IMR-90 (cell line): Measurements from ENCODE around the gene AQP6. TPM values are rescaled to one million over a fixed set of nuclear protein-coding genes. Genes with fewer than 3 reads are reported as not detected.

ENCODE experiments used
- ATAC-seq: fragments of 200-7000 bp; cut with Tn5 transposase; 2 replicates; pipeline ENCODE4 v1.9.1; 2020; ENCODE audit warnings: low read depth, mild to moderate bottlenecking, moderate library complexity
- BruUV-seq: library from RNA; stranded (reverse); fragments of 400-500 nt; replicated peaks from 2 replicates; lab custom pipeline; 2021; lab: Mats Ljungman, UMichigan
- CTCF ChIA-PET: fragments of 300-600 bp; formaldehyde crosslinking; extraction: SDS; loops from one replicate; lab custom pipeline; 2021; ENCODE audit warnings: antibody characterized with exemption; lab: Yijun Ruan, JAX
- POLR2A ChIA-PET: fragments of 300-600 bp; sonication (Branson Sonifier 250); formaldehyde crosslinking; loops from one replicate; lab custom pipeline; 2022; ENCODE audit warnings: antibody characterized with exemption; ENCODE audit not compliant: unreplicated experiment; lab: Charles Lee
- DNase-seq: peaks from one replicate; pipeline ENCODE4 v3.0.0; 2013
- H2AFZ ChIP-seq: replicated peaks from 2 replicates; pipeline ENCODE3; 2013; ENCODE audit warnings: low read length, mild to moderate bottlenecking; ENCODE audit not compliant: poor library complexity
- H2AK5ac ChIP-seq: 2 replicates; pipeline ENCODE4 v1.6.1; 2013; ENCODE audit warnings: low read depth, low read length, inconsistent platforms
- H2AK9ac ChIP-seq: replicated peaks from 2 replicates; pipeline ENCODE3; 2013; ENCODE audit warnings: mild to moderate bottlenecking, low read depth, low read length, moderate library complexity; ENCODE audit not compliant: poor library complexity
- H2BK120ac ChIP-seq: 2 replicates; pipeline ENCODE4 v1.6.1; 2013; ENCODE audit warnings: low read depth, low read length, inconsistent platforms
- H2BK15ac ChIP-seq: 3 replicates; pipeline ENCODE4 v1.6.1; 2013; ENCODE audit warnings: low read depth, low read length, inconsistent platforms
- H2BK20ac ChIP-seq: 2 replicates; pipeline ENCODE4 v1.6.1; 2013; ENCODE audit warnings: low read depth, mild to moderate bottlenecking, inconsistent platforms, low read length, moderate library complexity
- H2BK5ac ChIP-seq: 2 replicates; pipeline ENCODE4 v1.6.1; 2013; ENCODE audit warnings: mild to moderate bottlenecking, low read depth, low read length, inconsistent platforms; ENCODE audit not compliant: poor library complexity, severe bottlenecking
- H3K14ac ChIP-seq: replicated peaks from 2 replicates; pipeline ENCODE4 v1.6.1; 2013; ENCODE audit warnings: low read depth, low read length, inconsistent platforms
- H3K18ac ChIP-seq: 2 replicates; pipeline ENCODE4 v1.6.1; 2013; ENCODE audit warnings: low read depth, low read length, control low read depth
- H3K23ac ChIP-seq: 2 replicates; pipeline ENCODE4 v1.6.1; 2013; ENCODE audit warnings: low read depth, low read length, inconsistent platforms
- H3K27ac ChIP-seq: 2 replicates; pipeline ENCODE4 v1.5.1; 2013; ENCODE audit warnings: mild to moderate bottlenecking, control low read depth, low read length; ENCODE audit not compliant: insufficient read depth
- H3K27me3 ChIP-seq: 2 replicates; pipeline ENCODE4 v1.6.1; 2013; ENCODE audit warnings: low read length; ENCODE audit not compliant: control insufficient read depth, insufficient read depth
- H3K36me3 ChIP-seq: 2 replicates; pipeline ENCODE4 v1.6.1; 2013; ENCODE audit warnings: low read length, mixed read lengths; ENCODE audit not compliant: control insufficient read depth, insufficient read depth
- H3K4ac ChIP-seq: 2 replicates; pipeline ENCODE4 v1.6.1; 2013; ENCODE audit warnings: low read depth, low read length, inconsistent platforms
- H3K4me1 ChIP-seq: 2 replicates; pipeline ENCODE4 v1.6.1; 2013; ENCODE audit warnings: low read length, mixed read lengths; ENCODE audit not compliant: control insufficient read depth, insufficient read depth
- H3K4me2 ChIP-seq: 2 replicates; pipeline ENCODE4 v1.6.1; 2013; ENCODE audit warnings: low read depth, mild to moderate bottlenecking, control low read depth, low read length, moderate library complexity
- H3K4me3 ChIP-seq: 2 replicates; pipeline ENCODE4 v1.5.1; 2013; ENCODE audit warnings: low read depth, mild to moderate bottlenecking, control low read depth, low read length, moderate library complexity; ENCODE audit not compliant: insufficient read depth
- H3K56ac ChIP-seq: 2 replicates; pipeline ENCODE4 v1.6.1; 2013; ENCODE audit warnings: low read length, inconsistent platforms; ENCODE audit not compliant: insufficient read depth; ENCODE audit errors: extremely low read depth
- H3K79me1 ChIP-seq, 2 experiments: 2 replicates each; pipeline ENCODE4 v1.6.1; 2013; ENCODE audit warnings: low read length in 2 of 2, inconsistent platforms in 1 of 2, low read depth in 1 of 2
- H3K9ac ChIP-seq: 2 replicates; pipeline ENCODE4 v1.6.1; 2013; ENCODE audit warnings: low read depth, low read length, control low read depth
- H3K9me1 ChIP-seq: 2 replicates; pipeline ENCODE4 v1.6.1; 2013; ENCODE audit warnings: low read length, inconsistent platforms; ENCODE audit not compliant: insufficient read depth
- H3K9me3 ChIP-seq: 2 replicates; pipeline ENCODE4 v1.6.1; 2013; ENCODE audit warnings: low read length; ENCODE audit not compliant: control insufficient read depth, insufficient read depth
- H4K20me1 ChIP-seq: 2 replicates; pipeline ENCODE4 v1.6.1; 2013; ENCODE audit warnings: low read length, inconsistent platforms; ENCODE audit not compliant: insufficient read depth
- H4K5ac ChIP-seq: 2 replicates; pipeline ENCODE4 v1.6.1; 2013; ENCODE audit warnings: mild to moderate bottlenecking, low read depth, low read length, control low read depth
- H4K8ac ChIP-seq, 2 experiments: 2 replicates each; pipeline ENCODE4 v1.6.1; 2013; ENCODE audit warnings: low read depth in 2 of 2, low read length in 2 of 2, control low read depth in 1 of 2, inconsistent platforms in 1 of 2
- H4K91ac ChIP-seq: 2 replicates; pipeline ENCODE4 v1.6.1; 2013; ENCODE audit warnings: low read depth, low read length, inconsistent platforms; ENCODE audit not compliant: insufficient read depth
- BHLHE40 ChIP-seq: fragments of 150-350 bp; IDR thresholded peaks from 2 replicates; pipeline ENCODE4 v1.6.1; 2016; ENCODE audit warnings: mild to moderate bottlenecking, low read depth, low read length
- CTCF ChIP-seq: conservative IDR thresholded peaks from 2 replicates; pipeline ENCODE4 v1.5.1; 2012; ENCODE audit warnings: mild to moderate bottlenecking, low read depth, low read length, improper control_type of control experiment
- ELK1 ChIP-seq: fragments of 150-350 bp; IDR thresholded peaks from 2 replicates; pipeline ENCODE4 v1.6.1; 2016; ENCODE audit warnings: low read depth, mild to moderate bottlenecking, low read length, moderate library complexity, borderline replicate concordance
- FOS ChIP-seq: fragments of 150-350 bp; IDR thresholded peaks from 2 replicates; pipeline ENCODE4 v1.6.1; 2016; ENCODE audit warnings: low read depth, low read length
- MAZ ChIP-seq: IDR thresholded peaks from 2 replicates; pipeline ENCODE4 v1.6.1; 2012; ENCODE audit warnings: low read depth, mild to moderate bottlenecking, low read length, improper control_type of control experiment, moderate library complexity, borderline replicate concordance
- NFE2L2 ChIP-seq: fragments of 150-350 bp; IDR thresholded peaks from 2 replicates; pipeline ENCODE4 v1.6.1; 2016; ENCODE audit warnings: low read depth, mild to moderate bottlenecking, low read length
- RCOR1 ChIP-seq: IDR thresholded peaks from 2 replicates; pipeline ENCODE4 v1.6.1; 2012; ENCODE audit warnings: mild to moderate bottlenecking, low read length, improper control_type of control experiment; ENCODE audit not compliant: insufficient replicate concordance
- USF2 ChIP-seq: fragments of 150-350 bp; IDR thresholded peaks from 2 replicates; pipeline ENCODE4 v1.6.1; 2017; ENCODE audit warnings: mild to moderate bottlenecking, antibody characterized with exemption, low read length, low read depth
- WGBS, 2 experiments: methylation state at CpG; one replicate each; pipeline versions ENCODE4 v1.1.5 to v1.1.7; 2013; ENCODE audit warnings: missing lambda C conversion rate in 2 of 2; ENCODE audit not compliant: insufficient read length in 1 of 2; ENCODE audit errors: extremely low coverage in 2 of 2; 5-methylcytosine and 5-hydroxymethylcytosine counted together
- dilution Hi-C: fragments of 300-500 bp; cut with HindIII; formaldehyde crosslinking; loops from one replicate; pipeline ENCODE4 v1.14.3; 2018; ENCODE audit warnings: low sequenced_read_pairs; ENCODE audit not compliant: unreplicated experiment
- in situ Hi-C: fragments of 300-500 bp; cut with MboI; formaldehyde crosslinking; loops from 3 replicates; pipeline ENCODE4 v1.14.3; 2019; ENCODE audit warnings: low sequenced_read_pairs, inconsistent platforms, mixed read lengths
- intact Hi-C: fragments of 100-400 bp; cut with micrococcal nuclease; formaldehyde crosslinking; loops from 2 replicates; pipeline ENCODE4 v1.10.0; 2022
- polyA plus RNA-seq, 3 experiments: library from polyadenylated mRNA; depleted of rRNA; stranded (reverse); fragments of >200 nt; gene quantifications; 2 replicates each; pipeline ENCODE4 v1.2.3, GENCODE V29; 2012; ENCODE audit warnings: low replicate concordance in 1 of 3
- total RNA-seq: library from RNA; depleted of rRNA; stranded (reverse); fragments of >200 nt; gene quantifications from 2 replicates; pipeline ENCODE4 v1.2.3, GENCODE V29; 2012

AQP6 gene
- total and polyA plus RNA-seq, 2 of the 4 experiments (the other 2 are of a cell fraction) = not detected

- TF ChIP-seq USF2 (no peak), NFE2L2 (no peak), FOS (no peak)
Measured at GRCh38 chr12:49943625-49943960, 29.2 kb upstream of the AQP6 start (continued).

- Histone ChIP-seq H2BK5ac (no peak overlapping the region), H3K56ac (no peak overlapping the region), H4K5ac (no peak overlapping the region), H3K27me3 (peaks cover 3% of the 10 kb centered on the region; the same call in 1 of the 2 replicates), H3K4me2 (no peak overlapping the region), H2BK120ac (no peak overlapping the region), H3K4ac (no peak overlapping the region), H2AK9ac (no peak overlapping the region), H3K4me1 (no peaks in the 10 kb centered on the region; the same call in 1 of the 2 replicates), H3K14ac (no peak overlapping the region), H3K36me3 (no peaks in the 10 kb centered on the region), H3K79me1 (no peaks in the 10 kb centered on the region), H2AK5ac (no peak overlapping the region), H3K27ac (no peak overlapping the region), H3K23ac (no peak overlapping the region), H2AFZ (no peak overlapping the region), H2BK15ac (no peak overlapping the region), H3K9ac (no peak overlapping the region), H3K9me1 (0 out of 2 replicates have a peak, but pooled peaks cover 3% of the 10 kb centered on the region), H3K18ac (no peak overlapping the region), H4K8ac (no peak overlapping the region), H4K91ac (no peak overlapping the region), H3K9me3 (no peaks in the 10 kb centered on the region), H3K4me3 (no peak overlapping the region), H2BK20ac (no peak overlapping the region), H4K20me1 (no peaks in the 10 kb centered on the region)
- intact Hi-C loops = loop anchor here (2.0 kb wide), 1 partner anchor 167 kb away; no protein-coding TSS in a partner anchor
- ATAC-seq (no peak), DNase-seq (no peak)
- 100% methylated on average over 2 of the region's 5 CpGs; no CpG with 5 or more reads in 1 of the 2 experiments for WGBS, 2 experiments
- CTCF ChIA-PET = no interaction called here
- in situ Hi-C loops = no loop called here
- dilution Hi-C loops = no loop called here
- POLR2A ChIA-PET = interaction anchor here (0.6 kb wide), 1 partner anchor 10 kb away, joined by 3 read pairs; no protein-coding TSS in a partner anchor
- TF ChIP-seq ELK1 (no peak), CTCF (no peak), MAZ (no peak), RCOR1 (no peak), BHLHE40 (no peak), FOS (no peak), USF2 (no peak)
- BruUV-seq = no TSS peak
Measured at GRCh38 chr12:49944046-49944445, 28.7 kb upstream of the AQP6 start.
